ENCODE data around the gene PAX6.

DNA sequence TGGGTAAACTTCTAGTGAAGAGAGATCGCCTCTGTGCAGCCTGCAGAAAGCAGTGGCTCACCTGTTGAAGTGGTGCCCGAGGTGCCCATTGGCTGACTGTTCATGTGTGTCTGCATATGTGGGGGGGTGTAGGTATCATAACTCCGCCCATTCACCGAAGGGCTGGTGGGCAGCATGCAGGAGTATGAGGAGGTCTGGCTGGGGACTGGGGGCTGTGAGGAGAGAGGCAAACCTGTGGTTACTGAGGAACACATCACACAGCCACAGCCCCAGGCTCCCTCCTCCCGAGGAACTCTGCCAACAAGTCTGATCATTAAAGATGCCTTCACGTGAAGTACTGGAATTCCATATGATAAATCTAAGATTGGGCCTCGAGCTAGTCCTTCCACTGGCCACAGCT lies 20.5 kb downstream of the PAX6 start:
- TF ChIP-seq POLR2A (IDR thresholded peaks at IDR 0.05) (no peak), CTCF (IDR thresholded peaks at IDR 0.05) (no peak)

Data from testis (tissue), 2 donors.